Right lobe of liver (tissue), 6 donors: ENCODE data around the gene WDR27. TPM values are rescaled to one million over a fixed set of nuclear protein-coding genes. Genes with fewer than 3 reads are reported as not detected.

Experiments used
- ATAC-seq, 4 donors: fragments of 200-7000 bp; cut with Tn5 transposase; one replicate each; pipeline ENCODE4 v1.9.1; 2020; ENCODE audit warnings: mild to moderate bottlenecking in 4 of 4, moderate library complexity in 4 of 4
- DNase-seq, 3 donors: peaks; one replicate each; pipeline ENCODE4 v3.0.0-alpha.2; 2020
- H3K27ac ChIP-seq, 3 donors: fragments of 200-600 bp; one replicate each; pipeline ENCODE4 v1.8.0; 2022
- H3K27me3 ChIP-seq, 2 donors: fragments of 200-600 bp; one replicate each; pipeline ENCODE4 v1.8.0; 2022
- H3K36me3 ChIP-seq, 4 donors: fragments of 200-600 bp; sonication (generic) in 1 of 4; one replicate each; pipeline versions ENCODE4 v1.5.1 to v1.8.0; 2017 to 2022; ENCODE audit warnings: control low read depth in 1 of 4
- H3K4me1 ChIP-seq, 4 donors: fragments of 200-600 bp; sonication (generic) in 1 of 4; one replicate each; pipeline versions ENCODE4 v1.5.1 to v1.8.0; 2017 to 2022; ENCODE audit warnings: control low read depth in 1 of 4
- H3K4me3 ChIP-seq, 3 donors: fragments of 200-600 bp; one replicate each; pipeline ENCODE4 v1.8.0; 2022
- H3K9me3 ChIP-seq, 4 donors: fragments of 200-600 bp; sonication (generic) in 1 of 4; one replicate each; pipeline versions ENCODE4 v1.5.1 to v1.8.0; 2017 to 2022; ENCODE audit warnings: control low read depth in 1 of 4
- CTCF ChIP-seq, 4 donors: fragments of 200-600 bp in 3 of 4; fragments of 450-650 bp in 1 of 4; IDR thresholded peaks; one replicate each; pipeline versions ENCODE4 v1.5.1 to v1.8.0; 2016 to 2022; ENCODE audit warnings: antibody characterized with exemption in 4 of 4, mild to moderate bottlenecking in 2 of 4
- POLR2A ChIP-seq: fragments of 450-650 bp; IDR thresholded peaks from one replicate; pipeline ENCODE4 v1.6.1; 2017; ENCODE audit warnings: antibody characterized with exemption, mild to moderate bottlenecking
- WGBS: methylation state at CpG from one replicate; pipeline ENCODE4 v1.1.6; 2018; ENCODE audit warnings: low coverage, low lambda C conversion rate; ENCODE audit not compliant: insufficient coverage; ENCODE audit errors: missing lambda C conversion rate; 5-methylcytosine and 5-hydroxymethylcytosine counted together
- intact Hi-C, 2 donors: fragments of 100-400 bp; cut with DNase I; formaldehyde crosslinking; loops; one replicate each; pipeline versions ENCODE4 v1.11.2 to v1.14.1; 2022
- total RNA-seq, 6 experiments: library from RNA; depleted of rRNA in 2 of 6; stranded (reverse); fragments of >200 nt in 2 of 6; fragmentation: NEBNext Ultra II Directional in 3 of 6; extraction: Animal tissue kit (Norgen Biotek cat#: 25700) in 3 of 6; gene quantifications; one replicate each; pipeline versions ENCODE4 v1.1.0 to v1.2.4, GENCODE V29; 2016 to 2023
- donor health status: DM: no; HTN: yes; CAD: no.
- donor health status: DM: no; HTN: no; CAD: no.
- donor health status: DM: no; HTN: no; CAD: no.
- donor health status: DM: no; HTN: yes; CAD: no.
- donor health status: DM: no; HTN: yes; CAD: no.

Gene WDR27
- total RNA-seq, 6 experiments from 2014 or later: 8.2 to 26.8 (median 12.7) TPM

GRCh38 chr6:169684056-169684455 is 17.8 kb downstream of the WDR27 start:
- Histone ChIP-seq H3K9me3 (peaks cover 0 to 6% (median 1%) of the 10 kb centered on the region in 4 donors), H3K36me3 (peaks cover 0 to 5% (median 0%) of the 10 kb centered on the region in 4 donors), H3K4me3 (no peak overlapping the region), H3K27me3 (no peaks in the 10 kb centered on the region), H3K27ac (no peak overlapping the region), H3K4me1 (no peaks in the 10 kb centered on the region)
- TF ChIP-seq POLR2A (no peak), CTCF (IDR thresholded peaks at IDR 0.05) (no peak)
- ATAC-seq (no peak), DNase-seq (no peak)
- intact Hi-C loops: no loop called here
- WGBS: 83% methylated on average over 1 of the region's 3 CpGs

GRCh38 chr6:169678342-169678741 is 23.5 kb downstream of the WDR27 start:
- H3K36me3 ChIP-seq: no peaks in the 10 kb centered on the region
- 67% methylated on average over 1 of the region's 1 CpG for WGBS
- peak overlapping the region in 1 of 3 donors; percentile 13 for H3K27ac ChIP-seq
- DNase-seq (no peak), ATAC-seq (peak in 1 of 4 donors; percentile 47)
- peaks cover 0 to 8% (median 0%) of the 10 kb centered on the region in 4 donors for H3K4me1 ChIP-seq
- H3K27me3 ChIP-seq: no peaks in the 10 kb centered on the region
- TF ChIP-seq CTCF (IDR thresholded peaks at IDR 0.05): no peak
- TF ChIP-seq POLR2A: no peak
- intact Hi-C loops: no loop called here
- no peaks in the 10 kb centered on the region for H3K9me3 ChIP-seq
- H3K4me3 ChIP-seq: no peak overlapping the region

- peak; percentile 43 to 59 (median 48) for ATAC-seq
- H3K4me3 ChIP-seq: no peak overlapping the region
- WGBS: 83% methylated on average over 1 of the region's 1 CpG
Observed at GRCh38 chr6:169677096-169677495, 24.7 kb downstream of the WDR27 start.

GRCh38 chr6:169675011-169675410 is 26.8 kb downstream of the WDR27 start:
- H3K4me1 ChIP-seq: peaks cover 0 to 8% (median 0%) of the 10 kb centered on the region in 4 donors
- no peak overlapping the region for H3K27ac ChIP-seq
- ATAC-seq: no peak
- no peaks in the 10 kb centered on the region for H3K27me3 ChIP-seq
- no peak overlapping the region for H3K4me3 ChIP-seq
- TF ChIP-seq CTCF (IDR thresholded peaks at IDR 0.05) (no peak), POLR2A (no peak)
- no peak for DNase-seq
- 100% methylated on average over 1 of the region's 3 CpGs for WGBS
- intact Hi-C loops: no loop called here
- no peaks in the 10 kb centered on the region for H3K9me3 ChIP-seq
- H3K36me3 ChIP-seq: peaks cover 0 to 6% (median 2%) of the 10 kb centered on the region in 4 donors

More at GRCh38 chr6:169677096-169677495, 24.7 kb downstream of the WDR27 start:
- intact Hi-C loops: no loop called here
- TF ChIP-seq CTCF (IDR thresholded peaks at IDR 0.05): no peak
- TF ChIP-seq POLR2A: no peak
- Histone ChIP-seq H3K4me1 (peaks cover 0 to 8% (median 0%) of the 10 kb centered on the region in 4 donors), H3K27me3 (no peaks in the 10 kb centered on the region), H3K36me3 (no peaks in the 10 kb centered on the region), H3K27ac (no peak overlapping the region), H3K9me3 (no peaks in the 10 kb centered on the region)
- no peak for DNase-seq

- ATAC-seq (no peak), DNase-seq (no peak)
- H3K9me3 ChIP-seq: no peaks in the 10 kb centered on the region
- H3K36me3 ChIP-seq: peaks cover 0 to 8% (median 5%) of the 10 kb centered on the region in 4 donors
- TF ChIP-seq CTCF (IDR thresholded peaks at IDR 0.05) (no peak), POLR2A (no peak)
- no peak overlapping the region for H3K27ac ChIP-seq
- 93% methylated on average over 5 of the region's 5 CpGs for whole genome bisulfite sequencing
- intact Hi-C loops: no loop called here
- H3K4me3 ChIP-seq: no peak overlapping the region
- no peaks in the 10 kb centered on the region for H3K27me3 ChIP-seq
- no peaks in the 10 kb centered on the region for H3K4me1 ChIP-seq
Observed at GRCh38 chr6:169671563-169671962, 30.3 kb downstream of the WDR27 start.
